Measurements from ENCODE around the gene GGTA1. TPM values are rescaled to one million over a fixed set of nuclear protein-coding genes. Genes with fewer than 3 reads are reported as not detected.
A peak's percentile ranks its signal among the peaks of the same experiment; 100 is the strongest.

Gene GGTA1
- polyA plus RNA-seq, 1 donor from 2014 or later: not detected

GRCh38 chr9:121509180-121509579 is 9.5 kb upstream of the GGTA1 start:
- Histone ChIP-seq H3K4me2 (ENCODE audit: low read length) (no peak overlapping the region), H3K27ac (ENCODE audit: low read length) (no peak overlapping the region), H3K36me3 (ENCODE audit: insufficient read depth, low read length) (no peaks in the 10 kb centered on the region), H3K9ac (ENCODE audit: low read length) (no peak overlapping the region), H3K4me3 (ENCODE audit: low read length) (no peak overlapping the region), H3F3A (ENCODE audit: insufficient read depth, low read length, poor library complexity, severe bottlenecking) (no peaks in the 10 kb centered on the region), H2AFZ (ENCODE audit: low read depth, low read length) (no peak overlapping the region), H4K20me1 (ENCODE audit: insufficient read depth) (no peaks in the 10 kb centered on the region), H3K79me2 (replicated peaks; ENCODE audit: insufficient read depth, low read length) (no peaks in the 10 kb centered on the region), H3K9me3 (ENCODE audit: low read length) (no peaks in the 10 kb centered on the region), H3K9me2 (ENCODE audit: insufficient read depth, low read length) (no peaks in the 10 kb centered on the region), H3K27me3 (ENCODE audit: insufficient read depth, low read depth, low read length) (no peaks in the 10 kb centered on the region)
- TF ChIP-seq REST (IDR thresholded peaks at IDR 0.05; ENCODE audit: borderline replicate concordance) (peak; percentile 92), TAF1 (IDR thresholded peaks at IDR 0.05; ENCODE audit: low read depth) (no peak)

GRCh38 chr9:121508415-121508814 is 8.8 kb upstream of the GGTA1 start:
- no peaks in the 10 kb centered on the region for H3K9me3 ChIP-seq (ENCODE audit: low read length)
- no peaks in the 10 kb centered on the region for H3K36me3 ChIP-seq (ENCODE audit: insufficient read depth, low read length)
- no peak overlapping the region for H3K4me2 ChIP-seq (ENCODE audit: low read length)
- TF ChIP-seq MXI1 (conservative IDR thresholded peaks at IDR 0.05; ENCODE audit: poor library complexity, severe bottlenecking): no peak
- TF ChIP-seq, protein P1, sequence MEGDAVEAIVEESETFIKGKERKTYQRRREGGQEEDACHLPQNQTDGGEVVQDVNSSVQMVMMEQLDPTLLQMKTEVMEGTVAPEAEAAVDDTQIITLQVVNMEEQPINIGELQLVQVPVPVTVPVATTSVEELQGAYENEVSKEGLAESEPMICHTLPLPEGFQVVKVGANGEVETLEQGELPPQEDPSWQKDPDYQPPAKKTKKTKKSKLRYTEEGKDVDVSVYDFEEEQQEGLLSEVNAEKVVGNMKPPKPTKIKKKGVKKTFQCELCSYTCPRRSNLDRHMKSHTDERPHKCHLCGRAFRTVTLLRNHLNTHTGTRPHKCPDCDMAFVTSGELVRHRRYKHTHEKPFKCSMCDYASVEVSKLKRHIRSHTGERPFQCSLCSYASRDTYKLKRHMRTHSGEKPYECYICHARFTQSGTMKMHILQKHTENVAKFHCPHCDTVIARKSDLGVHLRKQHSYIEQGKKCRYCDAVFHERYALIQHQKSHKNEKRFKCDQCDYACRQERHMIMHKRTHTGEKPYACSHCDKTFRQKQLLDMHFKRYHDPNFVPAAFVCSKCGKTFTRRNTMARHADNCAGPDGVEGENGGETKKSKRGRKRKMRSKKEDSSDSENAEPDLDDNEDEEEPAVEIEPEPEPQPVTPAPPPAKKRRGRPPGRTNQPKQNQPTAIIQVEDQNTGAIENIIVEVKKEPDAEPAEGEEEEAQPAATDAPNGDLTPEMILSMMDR (IDR thresholded peaks at IDR 0.05; ENCODE audit: poor library complexity, severe bottlenecking): no peak
- TF ChIP-seq REST (IDR thresholded peaks at IDR 0.05; ENCODE audit: borderline replicate concordance): no peak
- no peak for TF ChIP-seq EZH2 (IDR thresholded peaks at IDR 0.05; ENCODE audit: borderline replicate concordance, insufficient read depth, low read length, poor library complexity, severe bottlenecking)
- no peak for TF ChIP-seq TAF1 (IDR thresholded peaks at IDR 0.05; ENCODE audit: low read depth)
- no peak for TF ChIP-seq SMC3 (conservative IDR thresholded peaks at IDR 0.05; ENCODE audit: poor library complexity)
- TF ChIP-seq RAD21 (conservative IDR thresholded peaks at IDR 0.05): no peak
- TF ChIP-seq EP300 (conservative IDR thresholded peaks at IDR 0.05; ENCODE audit: poor library complexity, severe bottlenecking): no peak
- TF ChIP-seq POLR2AphosphoS5 (IDR thresholded peaks at IDR 0.05): no peak
- no peaks in the 10 kb centered on the region for H3K27me3 ChIP-seq (ENCODE audit: insufficient read depth, low read depth, low read length)
- H3K9me2 ChIP-seq (ENCODE audit: insufficient read depth, low read length): no peaks in the 10 kb centered on the region
- H3K79me2 ChIP-seq (replicated peaks; ENCODE audit: insufficient read depth, low read length): no peaks in the 10 kb centered on the region
- H3K4me3 ChIP-seq (ENCODE audit: low read length): no peak overlapping the region
- H3K27ac ChIP-seq (ENCODE audit: low read length): no peak overlapping the region
- H2AFZ ChIP-seq (ENCODE audit: low read depth, low read length): no peak overlapping the region
- no peaks in the 10 kb centered on the region for H3F3A ChIP-seq (ENCODE audit: insufficient read depth, low read length, poor library complexity, severe bottlenecking)
- no peaks in the 10 kb centered on the region for H4K20me1 ChIP-seq (ENCODE audit: insufficient read depth)
- H3K9ac ChIP-seq (ENCODE audit: low read length): no peak overlapping the region

Data from neural cell (in vitro differentiated cells).